B cell (primary cell): ENCODE results near the gene PDE11A.

Source experiments
- CTCF ChIP-seq: fragments of 200-600 bp; IDR thresholded peaks from one replicate; pipeline ENCODE4 v1.8.0; 2022; ENCODE audit warnings: antibody characterized with exemption, mild to moderate bottlenecking
- EZH2 ChIP-seq: IDR thresholded peaks from 2 replicates; pipeline ENCODE4 v1.6.1; 2012; ENCODE audit warnings: borderline replicate concordance, low read depth, mild to moderate bottlenecking, moderate library complexity, low read length; ENCODE audit not compliant: insufficient read depth, poor library complexity, severe bottlenecking

GRCh38 chr2:177708660-177709444 lies 363.7 kb downstream of the PDE11A start:
- no peak for TF ChIP-seq CTCF
- no peak for TF ChIP-seq EZH2
